A673 (cell line): ENCODE measurements around the gene MEGF10. TPM values are rescaled to one million over a fixed set of nuclear protein-coding genes. Genes with fewer than 3 reads are reported as not detected.

Experiments used
- BruUV-seq: library from RNA; stranded (reverse); fragments of 400-500 nt; replicated peaks from 2 replicates; lab custom pipeline; 2021; lab: Mats Ljungman, UMichigan
- CTCF ChIA-PET: fragments of 300-600 bp; sonication (Branson Sonifier 250); formaldehyde crosslinking; loops from one replicate; lab custom pipeline; 2022; ENCODE audit warnings: antibody characterized with exemption; lab: Charles Lee
- POLR2A ChIA-PET: fragments of 300-600 bp; sonication (Branson Sonifier 250); formaldehyde crosslinking; loops from one replicate; lab custom pipeline; 2022; ENCODE audit warnings: antibody characterized with exemption; ENCODE audit not compliant: low non-redundant PET; lab: Charles Lee
- DNase-seq: peaks from one replicate; pipeline ENCODE4 v3.0.0-alpha.2; 2015; ENCODE audit warnings: low spot score
- H3K27ac ChIP-seq: fragments of 200-600 bp; sonication (generic); 2 replicates; pipeline ENCODE4 v1.5.1; 2016; ENCODE audit warnings: mixed run types, low read depth, mild to moderate bottlenecking, mixed read lengths, antibody characterized with exemption, low read length; ENCODE audit not compliant: poor library complexity, severe bottlenecking
- H3K27me3 ChIP-seq: fragments of 200-600 bp; sonication (generic); replicated peaks from 2 replicates; pipeline ENCODE4 v1.6.1; 2017; ENCODE audit warnings: mixed run types, low read depth, mild to moderate bottlenecking, mixed read lengths, antibody characterized with exemption, low read length; ENCODE audit not compliant: insufficient read depth, poor library complexity
- H3K36me3 ChIP-seq: fragments of 200-600 bp; sonication (generic); 2 replicates; pipeline ENCODE4 v1.6.1; 2016; ENCODE audit warnings: mixed run types, mild to moderate bottlenecking, mixed read lengths, antibody characterized with exemption, low read length; ENCODE audit not compliant: insufficient read depth, poor library complexity, severe bottlenecking
- H3K4me1 ChIP-seq: fragments of 200-600 bp; sonication (generic); 2 replicates; pipeline ENCODE4 v1.6.1; 2017; ENCODE audit warnings: mixed run types, mild to moderate bottlenecking, mixed read lengths, antibody characterized with exemption, low read length; ENCODE audit not compliant: insufficient read depth, poor library complexity, severe bottlenecking
- H3K4me3 ChIP-seq: fragments of 200-600 bp; sonication (generic); 2 replicates; pipeline ENCODE4 v1.5.1; 2016; ENCODE audit warnings: low read depth, mixed run types, mild to moderate bottlenecking, mixed read lengths, low read length; ENCODE audit not compliant: poor library complexity, severe bottlenecking
- H3K9me3 ChIP-seq: fragments of 200-600 bp; sonication (generic); 2 replicates; pipeline ENCODE4 v1.6.1; 2016; ENCODE audit warnings: mixed run types, low read depth, mild to moderate bottlenecking, mixed read lengths, antibody characterized with exemption, low read length; ENCODE audit not compliant: poor library complexity, severe bottlenecking
- CTCF ChIP-seq: fragments of 300-800, 200-600 bp; sonication (generic); conservative IDR thresholded peaks from 2 replicates; pipeline ENCODE4 v1.5.1; 2017; ENCODE audit warnings: low read depth, mild to moderate bottlenecking, antibody characterized with exemption, low read length, moderate library complexity, mixed read lengths
- EZH2 ChIP-seq: fragments of 200-600 bp; sonication (generic); IDR thresholded peaks from 2 replicates; pipeline ENCODE4 v1.6.1; 2017; ENCODE audit warnings: borderline replicate concordance, low read depth, mild to moderate bottlenecking, mixed read lengths, antibody characterized with exemption, low read length; ENCODE audit not compliant: poor library complexity, severe bottlenecking
- intact Hi-C: fragments of 100-400 bp; cut with micrococcal nuclease; formaldehyde crosslinking; loops from one replicate; pipeline ENCODE4 v1.10.0; 2022; ENCODE audit not compliant: unreplicated experiment
- total RNA-seq: library from RNA; stranded (reverse); gene quantifications from 2 replicates; pipeline ENCODE4 v1.2.3, GENCODE V29; 2021

MEGF10 gene
- total RNA-seq, 1 experiment from 2014 or later: 0.71 TPM

GRCh38 chr5:127385936-127386335, 95.3 kb downstream of the MEGF10 start:
- DNase-seq: no peak
- BruUV-seq: no TSS peak
- Histone ChIP-seq H3K27ac (no peak overlapping the region), H3K9me3 (no peaks in the 10 kb centered on the region), H3K27me3 (no peaks in the 10 kb centered on the region), H3K4me1 (no peaks in the 10 kb centered on the region), H3K4me3 (no peak overlapping the region), H3K36me3 (no peaks in the 10 kb centered on the region)
- intact Hi-C loops: no loop called here
- ChIA-PET POLR2A (no interaction called here), CTCF (no interaction called here)
- no peak for TF ChIP-seq EZH2
- TF ChIP-seq CTCF: no peak

GRCh38 chr5:127386557-127386956, 96.0 kb downstream of the MEGF10 start:
- no peak overlapping the region for H3K4me3 ChIP-seq
- no peaks in the 10 kb centered on the region for H3K9me3 ChIP-seq
- no peak overlapping the region for H3K27ac ChIP-seq
- DNase-seq: no peak
- H3K4me1 ChIP-seq: no peaks in the 10 kb centered on the region
- ChIA-PET CTCF (no interaction called here), POLR2A (no interaction called here)
- TF ChIP-seq CTCF (no peak), EZH2 (no peak)
- H3K36me3 ChIP-seq: no peaks in the 10 kb centered on the region
- BruUV-seq: no TSS peak
- H3K27me3 ChIP-seq: no peaks in the 10 kb centered on the region
- intact Hi-C loops: no loop called here

- CTCF ChIA-PET: no interaction called here
- Histone ChIP-seq H3K27me3 (no peaks in the 10 kb centered on the region), H3K4me1 (no peaks in the 10 kb centered on the region), H3K36me3 (no peaks in the 10 kb centered on the region), H3K27ac (no peak overlapping the region), H3K4me3 (no peak overlapping the region), H3K9me3 (no peaks in the 10 kb centered on the region)
- no peak for TF ChIP-seq CTCF
- no peak for TF ChIP-seq EZH2
- POLR2A ChIA-PET: interaction anchor here (0.6 kb wide), 1 partner anchor 688 kb away, joined by 3 read pairs; no protein-coding TSS in a partner anchor
- DNase-seq: no peak
- intact Hi-C loops: no loop called here
- no TSS peak for BruUV-seq
Observed at GRCh38 chr5:127389601-127390000, 99.0 kb downstream of the MEGF10 start.
